GM19467 (cell line): ENCODE data around the gene CNIH1.

Source experiments
- ATAC-seq: cut with Tn5 transposase; IDR thresholded peaks from one replicate; pipeline ENCODE4 v1.9.1; 2021; ENCODE audit warnings: mild to moderate bottlenecking, moderate library complexity; ENCODE audit not compliant: unreplicated experiment

The CNIH1 gene

DNA sequence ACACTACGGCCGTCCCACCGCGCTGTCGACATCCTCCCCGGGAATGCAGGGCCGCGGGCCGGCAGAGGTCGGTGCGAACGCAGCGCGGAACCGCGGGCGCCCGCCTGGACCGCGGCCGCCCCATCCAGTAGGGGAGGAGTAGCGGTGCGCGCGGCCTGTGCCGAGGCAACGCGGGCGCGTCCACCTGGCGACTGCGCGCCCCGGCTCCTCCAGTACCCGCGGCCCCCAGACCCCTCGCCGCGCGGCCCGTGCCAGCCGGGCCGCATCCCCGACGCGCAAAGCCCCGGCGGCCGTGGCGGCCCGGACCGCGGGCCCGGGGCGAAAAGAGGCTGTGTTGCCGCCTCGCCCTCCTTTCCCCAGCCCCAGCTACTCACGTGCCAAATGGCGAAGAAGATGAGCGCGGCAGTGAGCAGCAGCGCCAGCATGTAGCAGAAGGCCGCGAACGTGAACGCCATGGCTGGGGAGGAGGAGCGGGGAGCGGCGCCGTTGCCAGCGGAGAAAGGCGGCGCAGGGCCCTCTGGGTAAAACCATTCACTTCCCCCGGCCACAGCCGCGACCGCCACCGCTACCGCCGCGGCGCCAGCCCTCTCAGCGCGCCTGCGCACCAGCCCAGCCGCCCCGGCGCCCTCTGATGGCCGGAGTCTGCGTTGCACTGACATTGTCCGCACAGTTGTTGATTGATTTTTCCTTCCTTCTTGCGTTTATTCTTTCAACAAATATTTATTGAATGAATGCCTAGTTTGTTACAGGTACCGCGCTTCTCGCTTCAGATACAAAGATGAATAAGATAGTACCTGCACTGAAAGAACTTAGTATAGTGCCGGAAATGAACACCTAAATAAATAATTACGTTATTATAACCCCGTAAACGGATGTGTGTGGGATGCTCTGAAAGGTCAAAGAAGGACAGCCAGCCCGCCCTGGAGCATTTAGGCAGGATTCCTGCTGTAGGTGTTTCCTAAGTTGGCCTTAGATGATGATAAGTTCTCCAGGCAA, at the start of gene CNIH1:
CNIH1 (minus strand) TSS at position 502 of the 996 bp plus-strand sequence; CDS start at position 455, 47 bp downstream.
- ATAC-seq = peak; percentile 95

DNA sequence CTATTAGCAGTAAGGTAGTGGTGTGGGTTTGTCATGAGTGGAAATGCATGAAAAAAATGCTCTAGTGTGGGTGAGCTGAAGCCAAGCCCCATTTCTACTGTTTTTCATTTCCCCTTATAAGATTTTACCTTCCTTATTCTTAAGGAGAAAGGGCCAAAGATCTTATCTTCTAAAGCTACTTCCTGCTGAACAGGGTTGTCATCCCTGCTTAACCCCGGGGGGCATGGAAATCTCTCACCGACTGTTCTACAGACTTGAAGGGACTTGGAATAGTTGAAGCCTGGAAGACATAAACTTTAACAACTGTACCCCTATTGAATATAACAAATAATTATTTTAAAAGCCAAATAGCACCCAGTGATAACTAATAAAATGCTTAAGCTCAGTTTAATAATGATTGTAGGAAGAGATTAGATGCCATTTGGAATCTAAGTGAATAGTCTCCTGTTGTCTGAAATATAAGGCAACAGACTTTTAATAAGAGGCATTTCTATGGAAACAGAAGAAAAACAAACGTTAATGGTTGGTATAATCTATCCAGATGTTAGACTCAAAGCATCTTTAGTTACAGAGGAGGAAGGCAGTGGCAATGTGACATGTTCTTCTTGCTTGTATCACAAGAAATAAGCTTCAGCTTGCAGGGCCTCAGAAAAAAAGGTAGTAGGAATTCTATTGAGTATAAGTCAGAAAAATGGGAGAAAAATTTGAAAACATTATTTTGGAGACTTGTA, 49.4 kb upstream of the CNIH1 start:
- no peak for ATAC-seq

DNA sequence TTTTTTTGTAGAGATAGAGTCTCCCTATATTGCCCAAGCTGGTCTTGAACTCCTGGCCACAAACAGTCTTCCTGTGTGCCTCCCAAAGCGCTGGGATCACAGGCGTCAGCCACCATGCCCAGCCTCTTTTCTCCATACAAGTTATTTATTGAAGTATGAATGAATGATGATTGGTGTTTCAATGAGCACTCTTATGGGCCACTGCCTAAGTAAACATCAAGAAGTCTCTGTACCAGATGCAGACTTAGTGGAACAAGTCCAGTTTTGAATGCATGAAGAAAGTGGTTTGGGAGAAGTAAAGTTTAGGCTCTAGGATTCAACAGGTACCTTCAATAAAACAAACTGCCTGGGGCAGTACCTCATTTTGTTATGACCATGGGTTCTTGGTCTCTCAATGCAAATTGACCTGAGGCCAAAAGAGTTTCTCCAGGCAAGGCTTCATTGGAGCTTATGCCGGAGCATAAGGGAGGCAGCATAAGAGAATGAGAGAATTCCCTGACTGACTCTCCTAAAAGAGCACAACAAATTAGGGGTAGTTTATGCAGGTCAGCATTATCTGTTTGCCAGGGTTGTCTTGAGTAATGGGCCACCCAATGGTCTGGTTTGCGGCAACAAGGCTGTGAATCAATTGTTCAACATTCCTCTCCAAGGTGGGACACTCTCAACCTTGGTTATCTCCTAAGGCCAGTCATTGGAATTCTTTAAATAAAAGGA, 48.7 kb upstream of the CNIH1 start:
- no peak for ATAC-seq

DNA sequence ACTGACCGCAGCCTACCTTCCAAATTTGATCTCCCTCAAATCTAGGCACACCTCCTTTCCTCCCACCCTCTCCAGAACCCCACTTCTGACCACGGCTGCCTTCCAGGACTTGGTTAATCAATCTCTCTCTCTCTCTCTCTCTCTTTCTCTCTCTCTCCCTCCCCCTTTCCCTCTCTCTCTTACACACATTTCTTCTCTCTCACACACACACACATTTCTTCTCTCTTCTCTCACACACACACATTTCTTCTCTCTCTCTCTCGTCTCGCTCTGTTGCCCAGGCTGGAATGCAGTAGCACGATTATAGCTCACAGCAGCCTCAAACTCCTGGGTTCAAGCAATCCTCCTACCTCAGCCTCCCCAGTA, 48.1 kb upstream of the CNIH1 start:
- no peak for ATAC-seq

DNA sequence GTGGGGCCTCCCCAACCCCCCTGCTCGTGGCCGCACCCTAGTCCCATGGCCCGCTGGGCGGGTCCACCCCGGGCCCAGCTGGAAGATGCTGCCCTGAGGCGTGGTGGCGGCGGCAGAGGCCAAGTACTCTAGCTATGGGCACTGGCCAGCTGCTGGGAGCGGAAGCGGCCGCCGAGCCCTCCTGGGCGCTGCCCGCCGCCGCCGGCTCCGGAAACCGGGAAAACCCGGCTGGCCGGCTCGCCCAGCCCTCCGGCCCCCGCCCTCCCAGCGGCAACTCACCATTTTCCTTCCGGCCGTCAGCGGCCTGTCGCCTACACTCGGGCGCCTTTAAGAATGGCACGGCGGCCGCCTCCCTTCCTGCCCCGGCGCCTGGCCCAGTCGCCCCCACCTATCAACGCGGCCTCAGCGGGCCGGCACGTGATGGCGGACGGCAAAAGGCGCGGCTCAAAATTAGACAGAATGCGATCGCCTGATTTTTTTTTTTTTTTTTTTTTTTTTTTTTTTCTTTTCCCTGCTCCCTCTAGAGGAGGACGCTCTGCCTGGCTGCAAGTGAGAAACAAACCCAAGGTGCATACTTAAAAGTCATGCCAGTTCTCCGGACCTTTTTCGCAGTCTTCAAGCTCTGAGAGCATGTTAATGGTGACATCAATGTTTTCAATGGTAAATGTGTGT, 47.6 kb upstream of the CNIH1 start, which contains the start of gene GMFB:
GMFB (minus strand) TSS at position 335 of the 672 bp plus-strand sequence; CDS start at position 282, 53 bp downstream.
- peak; percentile 93 for ATAC-seq

DNA sequence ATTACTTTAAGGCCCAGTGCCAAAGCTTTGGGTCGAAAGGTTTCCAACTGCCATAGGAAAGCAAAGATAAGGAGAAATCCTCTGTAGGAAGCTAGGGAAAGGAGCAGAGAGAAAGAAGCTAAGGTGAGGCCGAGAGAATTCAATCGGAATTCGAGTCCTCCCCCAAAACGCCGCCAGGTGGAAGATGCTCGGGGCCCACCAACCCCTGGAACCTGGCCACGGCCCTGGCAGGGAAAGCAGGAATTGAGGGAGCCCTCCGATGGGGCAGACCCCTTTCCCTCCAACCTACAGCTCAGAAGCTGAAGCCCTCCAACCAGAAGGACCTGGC, 47.1 kb upstream of the CNIH1 start:
- ATAC-seq = no peak

DNA sequence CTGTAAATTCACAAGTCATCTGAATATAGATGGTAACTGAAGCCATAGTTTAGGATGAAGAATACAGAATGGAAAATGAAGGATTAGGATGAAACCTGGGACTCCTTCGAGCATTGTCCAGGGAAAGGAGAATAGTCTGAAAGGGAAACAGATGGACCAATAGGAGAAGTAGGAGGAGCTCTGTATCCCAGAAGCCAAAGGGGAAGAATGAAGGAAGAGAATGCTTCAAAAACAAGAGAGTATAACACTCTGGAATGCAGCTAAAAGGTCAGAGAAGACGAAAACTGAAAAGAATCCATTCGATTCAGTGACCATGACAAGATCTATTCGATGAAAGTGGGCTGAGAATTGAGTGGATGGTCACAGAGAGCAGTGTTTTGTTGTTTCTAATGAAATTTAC, 46.6 kb upstream of the CNIH1 start:
- no peak for ATAC-seq

DNA sequence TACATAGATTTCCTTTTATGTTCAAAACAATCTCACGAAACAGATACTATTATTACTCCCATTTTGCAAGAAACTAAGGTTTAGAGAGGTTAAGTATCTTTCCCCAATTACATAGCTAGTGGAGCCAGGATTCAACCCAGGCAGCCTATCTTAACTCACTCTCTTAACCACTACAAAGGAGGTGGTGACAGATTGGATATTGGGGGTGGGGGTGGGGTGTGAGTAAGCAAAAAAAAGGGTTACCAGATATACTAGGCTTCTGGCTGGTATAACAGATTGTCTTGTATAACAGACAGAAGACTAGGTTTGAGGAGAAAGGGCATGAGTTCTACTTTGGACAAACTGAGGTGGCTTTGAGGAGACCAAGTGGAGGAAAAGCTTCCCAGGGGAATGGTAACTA, 45.5 kb upstream of the CNIH1 start:
- ATAC-seq = no peak

DNA sequence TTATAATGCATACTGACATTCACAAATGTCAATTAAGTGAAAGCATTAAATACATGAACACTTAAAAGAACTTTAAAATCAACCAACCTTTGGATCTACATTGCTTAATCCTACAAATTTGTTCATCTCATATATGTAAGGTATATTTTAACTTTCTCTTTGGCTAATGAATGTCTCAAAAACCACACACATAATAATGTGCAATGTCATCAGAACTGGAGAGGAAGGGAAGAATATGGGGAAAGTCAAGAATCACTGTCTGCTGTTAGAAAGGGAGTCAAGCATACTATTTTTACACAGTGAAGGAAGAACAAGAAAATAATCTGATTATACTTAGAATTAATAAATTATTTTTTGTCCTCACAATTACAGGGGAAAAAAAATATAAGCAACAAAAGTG, 42.7 kb upstream of the CNIH1 start:
- no peak for ATAC-seq

DNA sequence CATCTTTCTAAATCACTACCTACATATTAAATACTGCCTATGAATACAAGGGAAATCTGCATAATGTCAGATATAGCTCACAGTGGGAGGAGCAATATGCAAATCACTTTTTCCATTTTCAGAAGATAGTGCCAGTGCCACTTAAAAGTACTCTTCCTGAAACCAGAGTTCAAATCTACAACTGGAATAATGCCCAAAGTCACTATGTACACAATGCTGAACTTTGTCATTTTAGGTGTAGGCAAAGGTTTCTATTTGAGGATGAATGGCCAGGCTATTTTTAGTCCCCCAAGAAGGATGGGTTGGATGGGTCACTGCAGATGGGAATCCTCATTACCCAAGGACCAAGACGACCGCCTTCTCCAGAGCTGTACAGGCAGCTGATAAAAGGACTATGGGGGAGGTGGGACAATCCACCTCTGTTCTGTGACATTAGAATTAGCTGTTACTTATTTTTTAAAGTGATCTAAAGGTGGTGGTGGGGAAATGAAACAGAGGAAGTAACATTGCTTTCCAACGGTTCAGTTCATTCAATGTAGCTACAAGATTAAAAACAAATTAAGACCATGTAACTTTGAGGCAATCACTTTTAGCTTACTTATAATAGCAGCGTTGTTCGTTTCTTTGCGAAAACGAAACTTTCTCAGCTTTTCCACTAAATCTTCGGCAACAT, 42.0 kb upstream of the CNIH1 start:
- ATAC-seq = no peak

DNA sequence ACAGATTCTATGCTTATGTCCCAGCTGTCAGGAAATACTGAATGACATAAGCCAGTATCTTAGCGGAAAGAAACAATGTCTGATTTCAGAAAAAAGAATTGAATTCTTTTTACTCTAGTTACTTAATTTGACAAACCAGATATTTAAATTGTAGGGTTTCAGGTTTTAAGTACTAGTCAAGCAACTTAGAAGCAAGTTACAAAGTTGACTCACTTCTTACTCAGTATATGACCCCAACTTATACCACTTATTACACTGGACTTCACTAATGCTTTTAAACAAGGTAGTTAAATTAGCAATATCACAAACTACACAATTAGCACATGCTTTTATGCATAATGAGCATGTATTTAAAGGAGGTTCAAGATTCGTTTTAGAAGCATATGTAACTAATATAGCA, 40.5 kb upstream of the CNIH1 start:
- ATAC-seq = no peak

DNA sequence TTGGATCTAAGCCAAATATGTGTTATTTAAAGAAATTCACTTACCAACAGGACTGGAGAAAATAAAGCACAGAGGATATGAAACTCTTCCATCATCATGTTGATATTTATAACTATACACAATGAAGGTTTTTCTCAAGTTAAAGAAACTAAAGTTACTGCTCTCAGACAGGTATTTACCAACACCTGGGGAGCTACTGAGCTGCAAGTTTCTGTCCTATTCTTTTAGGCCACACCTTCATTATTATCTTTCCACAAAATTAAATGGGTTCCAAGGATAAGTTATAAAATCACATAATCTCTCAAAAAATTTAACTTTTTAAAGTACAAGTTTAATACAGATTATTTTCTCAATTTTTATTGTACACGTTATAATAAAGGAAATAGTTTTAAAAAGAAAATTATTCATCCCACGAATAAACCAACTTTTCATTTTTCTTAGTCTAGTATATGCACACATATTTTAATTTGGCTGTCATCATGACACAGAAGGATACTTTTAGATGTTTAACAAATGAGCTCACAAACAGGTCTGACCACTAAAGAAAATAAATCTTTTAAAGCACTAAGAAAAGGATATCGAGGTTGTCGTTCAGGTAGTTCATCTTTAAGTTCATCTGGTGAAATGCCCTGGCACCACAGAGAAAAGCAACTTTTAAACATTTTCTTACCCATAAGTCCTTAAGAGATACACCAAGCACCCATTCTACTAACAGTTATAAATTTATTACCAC, 39.8 kb upstream of the CNIH1 start:
- ATAC-seq = no peak

DNA sequence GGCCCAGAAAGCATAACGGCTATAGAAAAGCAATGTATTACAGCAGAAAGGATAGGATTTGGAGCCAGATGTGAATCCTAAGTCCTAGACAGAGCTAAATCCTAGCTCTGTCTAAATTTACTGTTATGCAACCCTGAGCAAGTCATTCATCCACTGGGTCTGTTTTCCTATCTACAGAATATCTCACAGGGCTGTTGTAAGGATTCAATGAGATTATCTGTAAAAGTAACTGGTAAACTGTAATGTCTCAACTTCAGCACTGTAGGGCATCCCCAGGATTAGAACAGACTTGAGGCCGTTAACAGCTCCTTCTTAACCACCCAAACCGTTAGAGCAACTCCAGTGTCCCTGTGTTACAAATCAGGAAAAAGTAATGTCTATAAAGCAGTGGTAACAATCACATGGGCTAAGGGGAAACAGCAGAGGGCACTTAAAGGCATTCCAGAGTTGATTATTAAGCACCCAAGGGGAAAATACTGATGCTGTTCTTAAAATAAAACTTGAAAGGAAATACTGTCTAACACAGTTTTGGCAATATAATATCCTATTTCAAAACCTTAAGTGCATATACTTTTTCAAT, 37.6 kb upstream of the CNIH1 start:
- ATAC-seq = no peak

DNA sequence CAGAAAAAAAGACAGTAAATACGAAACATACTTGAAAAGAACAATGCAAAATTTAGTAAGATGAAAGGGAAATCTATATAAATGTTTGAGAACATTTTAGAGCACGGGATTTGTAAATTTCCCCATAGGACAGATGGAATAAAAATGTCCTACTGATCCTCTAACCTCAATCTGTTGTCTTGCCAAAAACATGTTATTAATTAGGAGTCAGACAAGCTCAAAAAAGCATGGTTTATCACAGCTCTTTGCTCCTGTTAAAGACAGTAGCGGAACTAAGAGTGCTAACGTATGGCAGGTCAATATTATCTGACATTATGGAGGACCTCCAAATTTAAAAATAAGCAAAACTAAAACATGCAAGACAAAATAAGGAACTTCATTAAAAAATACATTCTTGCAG, 34.7 kb upstream of the CNIH1 start:
- no peak for ATAC-seq

DNA sequence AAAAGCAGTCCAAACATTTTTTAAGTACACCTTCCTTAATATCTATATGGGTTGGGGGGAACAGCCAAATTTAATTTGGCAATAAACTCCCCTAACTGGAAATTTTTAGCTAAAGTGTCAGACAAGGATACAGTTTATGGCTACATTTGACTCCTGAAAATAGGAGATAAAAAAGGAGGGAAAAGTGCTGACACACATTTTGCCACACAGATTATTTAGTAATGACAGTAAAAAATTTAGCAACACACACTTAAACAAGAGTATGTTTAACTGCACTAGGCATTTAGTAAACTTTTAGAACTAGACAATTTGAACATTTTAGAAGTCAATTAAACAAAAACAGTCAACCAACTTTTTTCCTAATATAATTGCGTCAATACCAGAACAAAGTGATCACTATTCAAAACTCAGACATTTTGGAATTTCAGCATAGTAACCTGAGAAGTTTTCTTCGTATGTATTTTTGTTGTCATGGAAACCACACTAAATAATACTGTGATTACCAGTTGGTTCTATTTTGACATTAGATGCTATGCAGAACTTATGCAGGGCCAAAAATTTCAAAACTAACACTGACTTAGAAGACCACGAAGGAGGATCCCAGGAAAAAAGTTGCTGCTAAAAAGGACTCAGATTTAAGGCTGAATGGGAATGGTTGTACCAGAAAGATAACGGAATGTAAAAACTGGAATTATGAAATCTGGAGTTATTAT, 34.2 kb upstream of the CNIH1 start:
- no peak for ATAC-seq

DNA sequence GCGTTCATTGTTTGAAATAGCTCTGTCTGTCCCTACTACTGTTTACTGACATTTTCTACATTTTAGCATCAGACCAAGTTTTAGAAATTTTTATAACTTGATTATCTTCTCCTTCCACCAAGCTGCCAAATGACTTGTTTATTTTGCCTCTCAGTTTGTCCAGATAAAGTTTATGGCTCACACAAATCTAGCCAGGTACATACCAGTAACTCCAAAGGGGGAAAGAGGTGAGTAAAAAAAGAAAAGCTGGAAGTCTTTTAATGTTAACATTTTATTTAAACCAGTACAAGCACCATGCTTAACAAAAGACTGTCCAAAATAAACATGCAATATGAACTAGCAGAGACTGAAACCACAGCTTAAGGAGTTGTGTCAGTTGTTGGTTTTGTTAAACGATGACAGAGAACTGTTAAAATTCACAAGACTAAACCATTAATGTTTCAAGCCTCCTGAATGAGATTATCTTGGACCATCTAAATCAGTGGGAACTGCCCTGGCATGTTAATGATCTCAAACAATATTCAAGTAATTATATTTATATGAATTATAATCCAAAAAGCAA, 33.1 kb upstream of the CNIH1 start:
- no peak for ATAC-seq

DNA sequence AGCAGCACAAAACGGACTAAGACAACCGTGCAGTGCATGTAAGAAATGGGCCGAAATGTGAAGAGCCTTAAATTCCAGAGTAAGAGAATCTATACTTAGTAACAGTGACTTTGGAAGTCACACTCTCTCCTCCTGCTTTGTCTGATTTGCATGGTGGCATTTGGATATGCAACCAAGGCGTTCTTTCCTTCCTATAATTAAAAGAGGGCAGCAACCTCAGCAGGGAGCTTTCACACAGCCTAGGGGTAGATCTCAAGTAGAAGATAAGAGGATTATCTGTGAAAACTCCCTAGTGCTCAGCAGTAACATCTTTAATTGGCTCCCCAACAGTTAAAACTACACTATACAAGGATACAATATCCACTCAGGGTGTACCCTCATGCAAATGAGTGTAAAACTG, 31.1 kb upstream of the CNIH1 start:
- no peak for ATAC-seq

DNA sequence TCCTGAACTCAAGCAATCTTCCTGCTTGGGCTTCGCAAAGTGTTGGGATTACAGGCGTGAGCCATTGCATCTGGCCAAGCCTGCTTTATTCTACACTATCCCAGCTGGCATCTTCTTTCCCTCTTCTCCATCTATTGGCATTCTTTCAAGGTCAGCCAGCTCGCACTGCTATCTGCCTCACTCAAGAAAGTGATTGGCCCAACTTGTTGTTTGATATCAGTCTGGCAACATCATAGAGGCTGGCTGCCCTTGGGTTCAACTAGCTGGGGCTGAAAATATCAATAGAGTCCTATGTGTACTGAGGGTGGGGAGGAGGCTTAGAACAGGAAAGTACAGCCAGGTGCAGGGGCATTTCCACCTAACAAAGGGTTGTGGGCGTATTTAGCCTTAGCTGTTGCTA, 30.5 kb upstream of the CNIH1 start:
- no peak for ATAC-seq
